HG03139 (cell line): ENCODE measurements around the gene SMARCD3.

Experiments used
- ATAC-seq: cut with Tn5 transposase; IDR thresholded peaks from one replicate; pipeline ENCODE4 v1.9.1; 2021; ENCODE audit not compliant: unreplicated experiment

The SMARCD3 gene

GRCh38 chr7:151273651-151274390 is 25.3 kb upstream of the SMARCD3 start:
- ATAC-seq, result no peak

- no peak for ATAC-seq
These were observed 24.4 kb upstream of the SMARCD3 start for GRCh38 chr7:151272877-151273276.

GRCh38 chr7:151272405-151272804 is 23.9 kb upstream of the SMARCD3 start:
- ATAC-seq, result no peak

GRCh38 chr7:151271699-151272355 is 23.3 kb upstream of the SMARCD3 start:
- ATAC-seq, result no peak

- no peak for ATAC-seq
These were observed 21.0 kb upstream of the SMARCD3 start for GRCh38 chr7:151269511-151269910.

GRCh38 chr7:151265351-151265931 is 16.9 kb upstream of the SMARCD3 start:
- no peak for ATAC-seq

- ATAC-seq, result no peak
These were observed 16.1 kb upstream of the SMARCD3 start for GRCh38 chr7:151264615-151265014.

GRCh38 chr7:151261529-151261928 is 13.0 kb upstream of the SMARCD3 start:
- no peak for ATAC-seq

GRCh38 chr7:151260883-151261282 is 12.4 kb upstream of the SMARCD3 start:
- no peak for ATAC-seq

GRCh38 chr7:151260471-151260870 is 12.0 kb upstream of the SMARCD3 start:
- no peak for ATAC-seq

- no peak for ATAC-seq
These were observed 9.5 kb upstream of the SMARCD3 start for GRCh38 chr7:151257990-151258389.

GRCh38 chr7:151256410-151257045 is 8.0 kb upstream of the SMARCD3 start:
- ATAC-seq, result no peak

- ATAC-seq, result no peak
These were observed 6.9 kb upstream of the SMARCD3 start for GRCh38 chr7:151255390-151255789.

- no peak for ATAC-seq
These were observed 6.4 kb upstream of the SMARCD3 start for GRCh38 chr7:151254851-151255250.

- no peak for ATAC-seq
These were observed 5.8 kb upstream of the SMARCD3 start for GRCh38 chr7:151254316-151254715.

- ATAC-seq, result no peak
These were observed 4.6 kb upstream of the SMARCD3 start for GRCh38 chr7:151252961-151253711.

- ATAC-seq, result no peak
These were observed 4.0 kb upstream of the SMARCD3 start for GRCh38 chr7:151252561-151252835.

GRCh38 chr7:151251689-151252560 is 3.4 kb upstream of the SMARCD3 start:
- ATAC-seq, result no peak

- no peak for ATAC-seq
These were observed 2.8 kb upstream of the SMARCD3 start for GRCh38 chr7:151251328-151251688.
